Neural progenitor cell (in vitro differentiated cells): ENCODE data around the gene RHOG.

Experiments used
- EZH2phosphoT487 ChIP-seq: fragments of 200-600 bp; sonication (generic); IDR thresholded peaks from 2 replicates; pipeline ENCODE4 v1.6.1; 2017; ENCODE audit warnings: antibody characterized with exemption
- TF ChIP-seq, protein P1 (sequence below): fragments of 200-600 bp; sonication (generic); IDR thresholded peaks from 2 replicates; pipeline ENCODE4 v1.5.1; 2017; ENCODE audit warnings: antibody characterized with exemption, mild to moderate bottlenecking

- TF ChIP-seq, protein P1, sequence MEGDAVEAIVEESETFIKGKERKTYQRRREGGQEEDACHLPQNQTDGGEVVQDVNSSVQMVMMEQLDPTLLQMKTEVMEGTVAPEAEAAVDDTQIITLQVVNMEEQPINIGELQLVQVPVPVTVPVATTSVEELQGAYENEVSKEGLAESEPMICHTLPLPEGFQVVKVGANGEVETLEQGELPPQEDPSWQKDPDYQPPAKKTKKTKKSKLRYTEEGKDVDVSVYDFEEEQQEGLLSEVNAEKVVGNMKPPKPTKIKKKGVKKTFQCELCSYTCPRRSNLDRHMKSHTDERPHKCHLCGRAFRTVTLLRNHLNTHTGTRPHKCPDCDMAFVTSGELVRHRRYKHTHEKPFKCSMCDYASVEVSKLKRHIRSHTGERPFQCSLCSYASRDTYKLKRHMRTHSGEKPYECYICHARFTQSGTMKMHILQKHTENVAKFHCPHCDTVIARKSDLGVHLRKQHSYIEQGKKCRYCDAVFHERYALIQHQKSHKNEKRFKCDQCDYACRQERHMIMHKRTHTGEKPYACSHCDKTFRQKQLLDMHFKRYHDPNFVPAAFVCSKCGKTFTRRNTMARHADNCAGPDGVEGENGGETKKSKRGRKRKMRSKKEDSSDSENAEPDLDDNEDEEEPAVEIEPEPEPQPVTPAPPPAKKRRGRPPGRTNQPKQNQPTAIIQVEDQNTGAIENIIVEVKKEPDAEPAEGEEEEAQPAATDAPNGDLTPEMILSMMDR, result peak; percentile 9
- no peak for TF ChIP-seq EZH2phosphoT487
Observed at GRCh38 chr11:3797329-3798090, 43.2 kb downstream of the RHOG start, which contains the start of gene NUP98.
